ENCODE measurements around the gene TK2. TPM values are rescaled to one million over a fixed set of nuclear protein-coding genes. Genes with fewer than 3 reads are reported as not detected.

TK2 gene
- total RNA-seq, 1 donor from 2014 or later: 13.7 TPM

- no peak for TF ChIP-seq CTCF (conservative IDR thresholded peaks at IDR 0.05; ENCODE audit: low read depth, low read length)
- H3K4me3 ChIP-seq (ENCODE audit: low read depth, low read length): peak within 1 kb of the TSS; percentile 70
- DNase-seq (ENCODE audit: low read depth): no peak
These were observed 2.6 kb upstream of the TK2 start, which contains the start of gene CKLF for GRCh38 chr16:66552286-66553177. TSS of gene CKLF (plus strand) at chr16:66552576. CDS start at chr16:66552716, 140 bp downstream.

GRCh38 chr16:66551788-66552285 is 1.9 kb upstream of the TK2 start:
- TF ChIP-seq CTCF (conservative IDR thresholded peaks at IDR 0.05; ENCODE audit: low read depth, low read length): no peak
- peak overlapping the region; percentile 70 for H3K4me3 ChIP-seq (ENCODE audit: low read depth, low read length)
- DNase-seq (ENCODE audit: low read depth): no peak

GRCh38 chr16:66551348-66551759 is 1.4 kb upstream of the TK2 start:
- TF ChIP-seq CTCF (conservative IDR thresholded peaks at IDR 0.05; ENCODE audit: low read depth, low read length): peak; percentile 44
- H3K4me3 ChIP-seq (ENCODE audit: low read depth, low read length): no peak overlapping the region
- no peak for DNase-seq (ENCODE audit: low read depth)

GRCh38 chr16:66548868-66549267 is 1.1 kb downstream of the TK2 start:
- peak overlapping the region; percentile 84 for H3K4me3 ChIP-seq (ENCODE audit: low read depth, low read length)
- DNase-seq (ENCODE audit: low read depth): no peak
- no peak for TF ChIP-seq CTCF (conservative IDR thresholded peaks at IDR 0.05; ENCODE audit: low read depth, low read length)

GRCh38 chr16:66548068-66548467 is 1.9 kb downstream of the TK2 start:
- no peak for TF ChIP-seq CTCF (conservative IDR thresholded peaks at IDR 0.05; ENCODE audit: low read depth, low read length)
- no peak overlapping the region for H3K4me3 ChIP-seq (ENCODE audit: low read depth, low read length)
- DNase-seq (ENCODE audit: low read depth): no peak

GRCh38 chr16:66547101-66547989 is 2.6 kb downstream of the TK2 start:
- no peak for DNase-seq (ENCODE audit: low read depth)
- TF ChIP-seq CTCF (conservative IDR thresholded peaks at IDR 0.05; ENCODE audit: low read depth, low read length): no peak
- H3K4me3 ChIP-seq (ENCODE audit: low read depth, low read length): no peak overlapping the region

All from epithelial cell of proximal tubule (primary cell).